Measurements from ENCODE around the gene BACH1.
"Not testable (repeated sequence)": the region's sequence is repeated elsewhere in the genome, so short reads cannot be mapped to it uniquely, and the experiment has no call there.

GRCh38 chr21:29249289-29249688 is 49.4 kb upstream of the BACH1 start:
- not testable (repeated sequence) for TF ChIP-seq CTCF (IDR thresholded peaks at IDR 0.05); POLR2AphosphoS5 (IDR thresholded peaks at IDR 0.05; ENCODE audit: low read depth, low read length); SIN3A (IDR thresholded peaks at IDR 0.05; ENCODE audit: borderline replicate concordance, insufficient read depth, low read depth, low read length)
- TF ChIP-seq, protein P1, sequence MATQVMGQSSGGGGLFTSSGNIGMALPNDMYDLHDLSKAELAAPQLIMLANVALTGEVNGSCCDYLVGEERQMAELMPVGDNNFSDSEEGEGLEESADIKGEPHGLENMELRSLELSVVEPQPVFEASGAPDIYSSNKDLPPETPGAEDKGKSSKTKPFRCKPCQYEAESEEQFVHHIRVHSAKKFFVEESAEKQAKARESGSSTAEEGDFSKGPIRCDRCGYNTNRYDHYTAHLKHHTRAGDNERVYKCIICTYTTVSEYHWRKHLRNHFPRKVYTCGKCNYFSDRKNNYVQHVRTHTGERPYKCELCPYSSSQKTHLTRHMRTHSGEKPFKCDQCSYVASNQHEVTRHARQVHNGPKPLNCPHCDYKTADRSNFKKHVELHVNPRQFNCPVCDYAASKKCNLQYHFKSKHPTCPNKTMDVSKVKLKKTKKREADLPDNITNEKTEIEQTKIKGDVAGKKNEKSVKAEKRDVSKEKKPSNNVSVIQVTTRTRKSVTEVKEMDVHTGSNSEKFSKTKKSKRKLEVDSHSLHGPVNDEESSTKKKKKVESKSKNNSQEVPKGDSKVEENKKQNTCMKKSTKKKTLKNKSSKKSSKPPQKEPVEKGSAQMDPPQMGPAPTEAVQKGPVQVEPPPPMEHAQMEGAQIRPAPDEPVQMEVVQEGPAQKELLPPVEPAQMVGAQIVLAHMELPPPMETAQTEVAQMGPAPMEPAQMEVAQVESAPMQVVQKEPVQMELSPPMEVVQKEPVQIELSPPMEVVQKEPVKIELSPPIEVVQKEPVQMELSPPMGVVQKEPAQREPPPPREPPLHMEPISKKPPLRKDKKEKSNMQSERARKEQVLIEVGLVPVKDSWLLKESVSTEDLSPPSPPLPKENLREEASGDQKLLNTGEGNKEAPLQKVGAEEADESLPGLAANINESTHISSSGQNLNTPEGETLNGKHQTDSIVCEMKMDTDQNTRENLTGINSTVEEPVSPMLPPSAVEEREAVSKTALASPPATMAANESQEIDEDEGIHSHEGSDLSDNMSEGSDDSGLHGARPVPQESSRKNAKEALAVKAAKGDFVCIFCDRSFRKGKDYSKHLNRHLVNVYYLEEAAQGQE (IDR thresholded peaks at IDR 0.05; ENCODE audit: insufficient read depth in 1 of 2, low read depth in 2 of 2, low read length in 1 of 2): not testable (repeated sequence)
